Activated T-cell treated with anti-CD3 and anti-CD28 coated beads, Interleukin-2, amount 50 U/mL, for 1 hour (primary cell): ENCODE data around the gene THEM4.
"Not testable (repeated sequence)": the region's sequence is repeated elsewhere in the genome, so short reads cannot be mapped to it uniquely, and the experiment has no call there.

Experiments used
- DNase-seq: peaks from one replicate; pipeline ENCODE4 v3.0.0-alpha.2; 2020

THEM4 gene

GRCh38 chr1:151924691-151925587 is 15.6 kb upstream of the THEM4 start:
- no peak for DNase-seq

- DNase-seq, result no peak
These were observed 14.1 kb upstream of the THEM4 start for GRCh38 chr1:151923422-151923821.

GRCh38 chr1:151920149-151920548 is 10.8 kb upstream of the THEM4 start:
- no peak for DNase-seq

GRCh38 chr1:151918819-151919610 is 9.7 kb upstream of the THEM4 start:
- no peak for DNase-seq

- DNase-seq, result no peak
These were observed 8.8 kb upstream of the THEM4 start for GRCh38 chr1:151918156-151918555.

GRCh38 chr1:151916726-151917370 is 7.5 kb upstream of the THEM4 start:
- DNase-seq, result no peak

GRCh38 chr1:151915061-151915686 is 5.9 kb upstream of the THEM4 start:
- DNase-seq, result no peak

- DNase-seq, result no peak
These were observed 4.8 kb upstream of the THEM4 start for GRCh38 chr1:151914076-151914475.

- DNase-seq, result no peak
These were observed 3.7 kb upstream of the THEM4 start for GRCh38 chr1:151912973-151913372.

- DNase-seq, result no peak
These were observed 1.1 kb downstream of the THEM4 start for GRCh38 chr1:151908228-151908691.

GRCh38 chr1:151907363-151908139 is 1.8 kb downstream of the THEM4 start:
- no peak for DNase-seq

- not testable (repeated sequence) for DNase-seq
These were observed 3.0 kb downstream of the THEM4 start for GRCh38 chr1:151906324-151906645.

GRCh38 chr1:151905443-151906323 is 3.6 kb downstream of the THEM4 start:
- DNase-seq, result not testable (repeated sequence)

- DNase-seq, result peak; percentile 59
These were observed 4.3 kb downstream of the THEM4 start for GRCh38 chr1:151905070-151905442.

- DNase-seq, result no peak
These were observed 6.5 kb downstream of the THEM4 start for GRCh38 chr1:151902858-151903257.

- not testable (repeated sequence) for DNase-seq
These were observed 8.5 kb downstream of the THEM4 start for GRCh38 chr1:151900804-151901203.

- DNase-seq, result peak; percentile 69
These were observed 10.8 kb downstream of the THEM4 start for GRCh38 chr1:151898519-151898991.

GRCh38 chr1:151897991-151898431 is 11.3 kb downstream of the THEM4 start:
- DNase-seq, result no peak

GRCh38 chr1:151893176-151893924 is 16.0 kb downstream of the THEM4 start:
- no peak for DNase-seq

- DNase-seq, result no peak
These were observed 17.1 kb downstream of the THEM4 start for GRCh38 chr1:151892190-151892589.
